ENCODE results near the gene DNAH11.
A peak's percentile ranks its signal among the peaks of the same experiment; 100 is the strongest.

The DNAH11 gene

GRCh38 chr7:21918216-21918615 is 375.4 kb downstream of the DNAH11 start:
- no peak for TF ChIP-seq CEBPB (IDR thresholded peaks at IDR 0.05)
- TF ChIP-seq TEAD4 (IDR thresholded peaks at IDR 0.05), result no peak
- no peak for TF ChIP-seq EGR1 (IDR thresholded peaks at IDR 0.05)
- TF ChIP-seq, protein P1, sequence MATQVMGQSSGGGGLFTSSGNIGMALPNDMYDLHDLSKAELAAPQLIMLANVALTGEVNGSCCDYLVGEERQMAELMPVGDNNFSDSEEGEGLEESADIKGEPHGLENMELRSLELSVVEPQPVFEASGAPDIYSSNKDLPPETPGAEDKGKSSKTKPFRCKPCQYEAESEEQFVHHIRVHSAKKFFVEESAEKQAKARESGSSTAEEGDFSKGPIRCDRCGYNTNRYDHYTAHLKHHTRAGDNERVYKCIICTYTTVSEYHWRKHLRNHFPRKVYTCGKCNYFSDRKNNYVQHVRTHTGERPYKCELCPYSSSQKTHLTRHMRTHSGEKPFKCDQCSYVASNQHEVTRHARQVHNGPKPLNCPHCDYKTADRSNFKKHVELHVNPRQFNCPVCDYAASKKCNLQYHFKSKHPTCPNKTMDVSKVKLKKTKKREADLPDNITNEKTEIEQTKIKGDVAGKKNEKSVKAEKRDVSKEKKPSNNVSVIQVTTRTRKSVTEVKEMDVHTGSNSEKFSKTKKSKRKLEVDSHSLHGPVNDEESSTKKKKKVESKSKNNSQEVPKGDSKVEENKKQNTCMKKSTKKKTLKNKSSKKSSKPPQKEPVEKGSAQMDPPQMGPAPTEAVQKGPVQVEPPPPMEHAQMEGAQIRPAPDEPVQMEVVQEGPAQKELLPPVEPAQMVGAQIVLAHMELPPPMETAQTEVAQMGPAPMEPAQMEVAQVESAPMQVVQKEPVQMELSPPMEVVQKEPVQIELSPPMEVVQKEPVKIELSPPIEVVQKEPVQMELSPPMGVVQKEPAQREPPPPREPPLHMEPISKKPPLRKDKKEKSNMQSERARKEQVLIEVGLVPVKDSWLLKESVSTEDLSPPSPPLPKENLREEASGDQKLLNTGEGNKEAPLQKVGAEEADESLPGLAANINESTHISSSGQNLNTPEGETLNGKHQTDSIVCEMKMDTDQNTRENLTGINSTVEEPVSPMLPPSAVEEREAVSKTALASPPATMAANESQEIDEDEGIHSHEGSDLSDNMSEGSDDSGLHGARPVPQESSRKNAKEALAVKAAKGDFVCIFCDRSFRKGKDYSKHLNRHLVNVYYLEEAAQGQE (IDR thresholded peaks at IDR 0.05; ENCODE audit: low read depth), result no peak

- TF ChIP-seq CREB1 (IDR thresholded peaks at IDR 0.05; ENCODE audit: low read depth) (no peak), YY1 (IDR thresholded peaks at IDR 0.05; ENCODE audit: low read depth) (no peak), FOXM1 (IDR thresholded peaks at IDR 0.05; ENCODE audit: borderline replicate concordance, low read depth) (no peak), TAF1 (IDR thresholded peaks at IDR 0.05; ENCODE audit: low read depth) (no peak), ZBTB7A (IDR thresholded peaks at IDR 0.05; ENCODE audit: low read depth) (no peak), RAD21 (IDR thresholded peaks at IDR 0.05; ENCODE audit: low read depth) (no peak), TEAD4 (IDR thresholded peaks at IDR 0.05) (no peak), NFIC (IDR thresholded peaks at IDR 0.05) (no peak), TCF12 (IDR thresholded peaks at IDR 0.05; ENCODE audit: low read depth) (no peak)
- TF ChIP-seq, protein P2, sequence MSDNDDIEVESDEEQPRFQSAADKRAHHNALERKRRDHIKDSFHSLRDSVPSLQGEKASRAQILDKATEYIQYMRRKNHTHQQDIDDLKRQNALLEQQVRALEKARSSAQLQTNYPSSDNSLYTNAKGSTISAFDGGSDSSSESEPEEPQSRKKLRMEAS (IDR thresholded peaks at IDR 0.05), result no peak
- TF ChIP-seq, protein P1 (IDR thresholded peaks at IDR 0.05; ENCODE audit: low read depth), result no peak
- TF ChIP-seq, protein P3, sequence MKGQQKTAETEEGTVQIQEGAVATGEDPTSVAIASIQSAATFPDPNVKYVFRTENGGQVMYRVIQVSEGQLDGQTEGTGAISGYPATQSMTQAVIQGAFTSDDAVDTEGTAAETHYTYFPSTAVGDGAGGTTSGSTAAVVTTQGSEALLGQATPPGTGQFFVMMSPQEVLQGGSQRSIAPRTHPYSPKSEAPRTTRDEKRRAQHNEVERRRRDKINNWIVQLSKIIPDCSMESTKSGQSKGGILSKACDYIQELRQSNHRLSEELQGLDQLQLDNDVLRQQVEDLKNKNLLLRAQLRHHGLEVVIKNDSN (IDR thresholded peaks at IDR 0.05), result no peak
These were observed 378.1 kb downstream of the DNAH11 start for GRCh38 chr7:21920936-21921335.

DNA sequence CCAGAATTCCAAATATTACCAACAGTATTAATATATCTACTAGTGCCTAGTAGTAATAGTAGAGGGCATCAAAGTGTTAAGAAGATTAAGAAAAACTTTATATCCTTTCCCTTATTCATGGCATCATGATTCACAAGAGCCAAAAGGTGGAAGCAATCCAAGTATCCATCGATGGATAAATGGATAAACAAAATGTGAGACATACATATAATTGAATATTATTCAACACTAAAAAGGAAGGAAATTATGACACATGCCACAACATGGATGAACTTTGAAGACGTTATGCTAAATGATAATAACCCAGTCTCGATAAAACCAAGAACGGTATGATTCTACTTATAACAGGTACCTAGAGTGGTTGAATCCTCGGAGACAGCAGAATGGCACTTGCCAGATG is 379.8 kb downstream of the DNAH11 start:
- TF ChIP-seq TAF1 (IDR thresholded peaks at IDR 0.05; ENCODE audit: low read depth) (no peak), FOXM1 (IDR thresholded peaks at IDR 0.05; ENCODE audit: borderline replicate concordance, low read depth) (no peak), NFIC (IDR thresholded peaks at IDR 0.05) (no peak), YY1 (IDR thresholded peaks at IDR 0.05; ENCODE audit: low read depth) (no peak), EP300 (IDR thresholded peaks at IDR 0.05; ENCODE audit: borderline replicate concordance) (no peak), TEAD4 (IDR thresholded peaks at IDR 0.05) (no peak), CREB1 (IDR thresholded peaks at IDR 0.05; ENCODE audit: low read depth) (no peak), TCF12 (IDR thresholded peaks at IDR 0.05; ENCODE audit: low read depth) (no peak), RAD21 (IDR thresholded peaks at IDR 0.05; ENCODE audit: low read depth) (no peak), ZBTB7A (IDR thresholded peaks at IDR 0.05; ENCODE audit: low read depth) (no peak), EGR1 (IDR thresholded peaks at IDR 0.05) (no peak), CEBPB (IDR thresholded peaks at IDR 0.05) (no peak)
- TF ChIP-seq, protein P2 (IDR thresholded peaks at IDR 0.05), result no peak
- TF ChIP-seq, protein P1 (IDR thresholded peaks at IDR 0.05; ENCODE audit: low read depth), result no peak
- TF ChIP-seq, protein P3 (IDR thresholded peaks at IDR 0.05), result no peak

DNA sequence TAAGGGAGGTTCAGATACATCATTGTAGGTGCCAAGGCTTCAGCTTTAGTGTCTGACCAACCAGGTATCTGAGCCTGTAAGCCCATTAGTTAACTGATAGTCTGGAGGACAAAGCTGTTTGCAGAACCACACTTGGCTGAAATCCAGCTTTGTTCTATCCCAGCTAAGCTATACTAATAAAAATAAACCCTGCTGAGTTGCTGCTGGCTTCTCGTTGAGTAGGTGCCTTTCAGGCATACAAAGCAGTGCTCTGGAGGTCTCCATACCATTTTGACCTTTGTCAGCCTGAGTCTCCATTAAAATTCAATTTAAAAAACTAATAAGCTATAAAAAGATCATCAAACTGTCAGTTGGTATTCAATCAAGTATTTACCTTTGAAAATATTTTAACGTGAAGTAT is 380.8 kb downstream of the DNAH11 start:
- TF ChIP-seq TCF12 (IDR thresholded peaks at IDR 0.05; ENCODE audit: low read depth), result 0 out of 2 replicates have a peak, but pooled peaks have one; percentile 28
- TF ChIP-seq CEBPB (IDR thresholded peaks at IDR 0.05), result no peak; the same call in 1 of the 2 replicates
- peak; percentile 33; the same call in 1 of the 2 replicates for TF ChIP-seq EP300 (IDR thresholded peaks at IDR 0.05; ENCODE audit: borderline replicate concordance)
- TF ChIP-seq RAD21 (IDR thresholded peaks at IDR 0.05; ENCODE audit: low read depth), result no peak
- peak; percentile 89 for TF ChIP-seq NFIC (IDR thresholded peaks at IDR 0.05)
- TF ChIP-seq, protein P1 (IDR thresholded peaks at IDR 0.05; ENCODE audit: low read depth), result no peak
- no peak for TF ChIP-seq CREB1 (IDR thresholded peaks at IDR 0.05; ENCODE audit: low read depth)

Data from Ishikawa (cell line).